ENCODE results near the gene SYVN1. TPM values are rescaled to one million over a fixed set of nuclear protein-coding genes. Genes with fewer than 3 reads are reported as not detected.

The SYVN1 gene
- total and polyA plus RNA-seq, 10 of the 15 experiments (the other 5 are each of a cell fraction or from before 2014, with no cell fraction given) = 0.79 to 63.6 (median 20.1) TPM

DNA sequence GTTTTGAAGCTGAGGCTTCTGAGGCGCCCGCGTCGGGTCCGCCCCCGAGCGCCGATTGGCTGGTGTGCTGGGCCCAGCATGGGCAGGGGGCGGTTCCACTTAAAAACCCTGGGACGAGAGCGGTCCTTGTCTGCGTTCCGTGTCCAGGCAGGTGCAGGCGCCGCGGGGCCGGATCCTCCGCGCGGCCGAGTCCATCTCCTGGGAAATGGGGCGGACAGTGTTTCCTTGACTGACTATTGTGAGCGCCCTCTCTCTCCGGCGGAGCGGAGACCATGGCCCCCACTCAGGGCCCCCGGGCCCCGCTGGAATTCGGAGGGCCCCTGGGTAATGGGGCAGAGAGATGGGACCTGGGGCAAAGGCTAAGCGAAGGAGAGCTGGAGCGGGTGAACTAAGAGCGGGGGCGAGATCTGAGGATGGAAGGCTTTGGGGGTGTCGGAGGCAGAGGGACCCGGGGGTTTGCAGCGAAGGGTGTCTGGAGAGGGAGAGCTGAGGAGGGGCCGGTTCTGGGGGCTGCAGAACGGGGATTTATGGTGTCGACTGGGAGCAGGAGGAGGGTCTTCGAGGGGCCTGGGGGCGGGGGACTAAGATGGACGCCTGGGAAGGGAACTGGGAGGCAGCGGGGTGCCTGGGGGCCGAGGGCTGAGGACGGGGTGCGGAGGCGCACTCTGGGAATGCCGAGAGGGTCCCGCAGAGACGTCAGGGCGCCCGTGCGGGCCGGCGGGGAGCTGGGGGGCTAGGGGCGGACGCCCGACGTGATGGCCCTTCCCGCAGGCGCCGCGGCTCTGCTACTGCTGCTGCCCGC lies 22.4 kb downstream of the SYVN1 start, which contains the start of gene TM7SF2 (continued):
- TF ChIP-seq, protein P1, sequence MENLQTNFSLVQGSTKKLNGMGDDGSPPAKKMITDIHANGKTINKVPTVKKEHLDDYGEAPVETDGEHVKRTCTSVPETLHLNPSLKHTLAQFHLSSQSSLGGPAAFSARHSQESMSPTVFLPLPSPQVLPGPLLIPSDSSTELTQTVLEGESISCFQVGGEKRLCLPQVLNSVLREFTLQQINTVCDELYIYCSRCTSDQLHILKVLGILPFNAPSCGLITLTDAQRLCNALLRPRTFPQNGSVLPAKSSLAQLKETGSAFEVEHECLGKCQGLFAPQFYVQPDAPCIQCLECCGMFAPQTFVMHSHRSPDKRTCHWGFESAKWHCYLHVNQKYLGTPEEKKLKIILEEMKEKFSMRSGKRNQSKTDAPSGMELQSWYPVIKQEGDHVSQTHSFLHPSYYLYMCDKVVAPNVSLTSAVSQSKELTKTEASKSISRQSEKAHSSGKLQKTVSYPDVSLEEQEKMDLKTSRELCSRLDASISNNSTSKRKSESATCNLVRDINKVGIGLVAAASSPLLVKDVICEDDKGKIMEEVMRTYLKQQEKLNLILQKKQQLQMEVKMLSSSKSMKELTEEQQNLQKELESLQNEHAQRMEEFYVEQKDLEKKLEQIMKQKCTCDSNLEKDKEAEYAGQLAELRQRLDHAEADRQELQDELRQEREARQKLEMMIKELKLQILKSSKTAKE (IDR thresholded peaks at IDR 0.05; ENCODE audit: low read depth, poor library complexity, severe bottlenecking) = no peak
- TF ChIP-seq SMAD5 (IDR thresholded peaks at IDR 0.05; ENCODE audit: low read depth) (peak; percentile 46; the same call in 1 of the 2 replicates), MXI1 (IDR thresholded peaks at IDR 0.05; ENCODE audit: low read depth, low read length) (0 out of 2 replicates have a peak, but pooled peaks have one; percentile 6), NR2C2 (IDR thresholded peaks at IDR 0.05; ENCODE audit: borderline replicate concordance, control insufficient read depth, insufficient read length, low read depth) (no peak), BHLHE40 (IDR thresholded peaks at IDR 0.05; ENCODE audit: borderline replicate concordance in 1 of 2, low read depth in 2 of 2, low read length in 1 of 2) (peak; percentile 14 to 37; a peak in 1 of 4 replicates), IRF5 (IDR thresholded peaks at IDR 0.05; ENCODE audit: borderline replicate concordance) (no peak), ZNF622 (IDR thresholded peaks at IDR 0.05) (no peak), NFYB (IDR thresholded peaks at IDR 0.05; ENCODE audit: insufficient read depth, low read depth, low read length) (peak; percentile 95), ZNF687 (IDR thresholded peaks at IDR 0.05) (no peak), JUND (IDR thresholded peaks at IDR 0.05; ENCODE audit: low read depth, low read length) (no peak), TCF3 (IDR thresholded peaks at IDR 0.05; ENCODE audit: borderline replicate concordance, insufficient read depth, low read depth, low read length) (peak; percentile 55; the same call in 1 of the 2 replicates)
- TF ChIP-seq, protein P2, sequence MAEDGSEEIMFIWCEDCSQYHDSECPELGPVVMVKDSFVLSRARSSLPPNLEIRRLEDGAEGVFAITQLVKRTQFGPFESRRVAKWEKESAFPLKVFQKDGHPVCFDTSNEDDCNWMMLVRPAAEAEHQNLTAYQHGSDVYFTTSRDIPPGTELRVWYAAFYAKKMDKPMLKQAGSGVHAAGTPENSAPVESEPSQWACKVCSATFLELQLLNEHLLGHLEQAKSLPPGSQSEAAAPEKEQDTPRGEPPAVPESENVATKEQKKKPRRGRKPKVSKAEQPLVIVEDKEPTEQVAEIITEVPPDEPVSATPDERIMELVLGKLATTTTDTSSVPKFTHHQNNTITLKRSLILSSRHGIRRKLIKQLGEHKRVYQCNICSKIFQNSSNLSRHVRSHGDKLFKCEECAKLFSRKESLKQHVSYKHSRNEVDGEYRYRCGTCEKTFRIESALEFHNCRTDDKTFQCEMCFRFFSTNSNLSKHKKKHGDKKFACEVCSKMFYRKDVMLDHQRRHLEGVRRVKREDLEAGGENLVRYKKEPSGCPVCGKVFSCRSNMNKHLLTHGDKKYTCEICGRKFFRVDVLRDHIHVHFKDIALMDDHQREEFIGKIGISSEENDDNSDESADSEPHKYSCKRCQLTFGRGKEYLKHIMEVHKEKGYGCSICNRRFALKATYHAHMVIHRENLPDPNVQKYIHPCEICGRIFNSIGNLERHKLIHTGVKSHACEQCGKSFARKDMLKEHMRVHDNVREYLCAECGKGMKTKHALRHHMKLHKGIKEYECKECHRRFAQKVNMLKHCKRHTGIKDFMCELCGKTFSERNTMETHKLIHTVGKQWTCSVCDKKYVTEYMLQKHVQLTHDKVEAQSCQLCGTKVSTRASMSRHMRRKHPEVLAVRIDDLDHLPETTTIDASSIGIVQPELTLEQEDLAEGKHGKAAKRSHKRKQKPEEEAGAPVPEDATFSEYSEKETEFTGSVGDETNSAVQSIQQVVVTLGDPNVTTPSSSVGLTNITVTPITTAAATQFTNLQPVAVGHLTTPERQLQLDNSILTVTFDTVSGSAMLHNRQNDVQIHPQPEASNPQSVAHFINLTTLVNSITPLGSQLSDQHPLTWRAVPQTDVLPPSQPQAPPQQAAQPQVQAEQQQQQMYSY (CRISPR knock-in tag; IDR thresholded peaks at IDR 0.05) = no peak
